Measurements from ENCODE around the gene FASTKD3.

GRCh38 chr5:7857361-7857760, 11.5 kb downstream of the FASTKD3 start:
- TF ChIP-seq CTCF (conservative IDR thresholded peaks at IDR 0.05 in 1 of 2, IDR thresholded peaks at IDR 0.05 in 1 of 2; ENCODE audit: extremely low read depth in 1 of 2, insufficient read depth in 1 of 2, low read depth in 1 of 2, low read length in 2 of 2) (no peak), EZH2 (IDR thresholded peaks at IDR 0.05; ENCODE audit: borderline replicate concordance, low read length) (no peak)
